CD1c-positive myeloid dendritic cell (primary cell): ENCODE measurements around the gene PPHLN1.

Experiments
- DNase-seq: peaks from one replicate; pipeline ENCODE4 v3.0.0-alpha.2; 2016; ENCODE audit errors: extremely low spot score

PPHLN1 gene

GRCh38 chr12:42482041-42482747, 156.2 kb downstream of the PPHLN1 start:
- no peak for DNase-seq

DNA sequence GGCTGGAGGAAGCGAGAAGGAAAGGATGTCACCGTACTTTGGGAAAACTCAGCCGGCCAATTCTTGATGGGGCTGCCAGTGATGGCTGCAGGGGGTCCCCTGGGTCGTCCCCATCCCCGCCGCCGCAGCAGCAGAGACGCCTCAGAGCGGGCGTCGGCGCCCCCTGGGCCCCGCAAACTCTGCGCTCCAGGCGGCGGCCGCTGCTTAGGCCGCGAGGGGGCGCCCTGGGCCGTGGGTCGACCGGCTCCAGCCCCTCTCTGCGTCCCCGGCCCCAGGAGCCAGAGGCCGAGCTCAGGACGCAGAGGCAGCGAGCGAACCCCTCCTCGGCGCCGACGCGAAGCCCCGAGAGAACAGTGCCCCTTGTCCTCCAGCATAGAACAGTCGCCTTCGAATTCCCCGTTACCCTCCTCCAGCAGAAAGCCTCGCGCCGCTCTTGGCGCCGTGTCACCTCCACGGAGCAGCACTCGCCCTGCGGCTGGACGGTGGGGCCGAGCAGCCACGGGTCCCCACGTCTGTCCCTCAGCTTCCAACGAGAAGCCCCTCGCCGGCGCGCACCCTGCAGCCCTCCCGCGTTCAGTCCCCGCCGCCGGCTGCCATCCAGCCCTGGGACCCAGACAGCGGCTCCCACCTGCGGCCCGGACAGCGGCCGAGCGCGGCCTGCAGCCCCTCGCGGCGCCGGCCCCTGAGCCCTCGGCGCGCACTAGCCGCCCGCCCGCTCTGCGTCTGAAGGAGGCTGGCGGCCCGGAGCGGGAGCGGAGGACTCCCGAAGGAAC, 157.0 kb downstream of the PPHLN1 start:
- peak; percentile 69 for DNase-seq

GRCh38 chr12:42483521-42483790, 157.5 kb downstream of the PPHLN1 start:
- DNase-seq: peak; percentile 27

DNA sequence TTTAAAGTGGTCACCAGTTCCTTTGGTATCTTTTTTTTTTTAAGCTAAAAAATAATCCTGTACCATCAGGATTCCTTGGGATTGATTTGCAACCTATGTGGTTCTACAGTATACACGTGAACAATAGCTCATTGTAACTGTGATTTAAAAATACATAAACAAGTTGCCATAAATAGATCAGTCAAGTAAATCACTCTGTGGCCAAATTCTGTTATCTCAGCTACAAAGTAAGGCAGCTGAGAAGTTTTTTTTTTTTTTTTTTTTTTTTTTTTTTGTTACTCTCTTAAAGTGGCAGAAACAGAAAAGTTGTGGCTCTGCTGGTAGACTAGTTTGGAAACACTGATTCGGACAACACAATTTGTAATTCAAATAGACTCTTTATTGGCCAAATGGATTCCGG, 159.0 kb downstream of the PPHLN1 start:
- no peak for DNase-seq

GRCh38 chr12:42485823-42486222, 159.9 kb downstream of the PPHLN1 start:
- DNase-seq: no peak

DNA sequence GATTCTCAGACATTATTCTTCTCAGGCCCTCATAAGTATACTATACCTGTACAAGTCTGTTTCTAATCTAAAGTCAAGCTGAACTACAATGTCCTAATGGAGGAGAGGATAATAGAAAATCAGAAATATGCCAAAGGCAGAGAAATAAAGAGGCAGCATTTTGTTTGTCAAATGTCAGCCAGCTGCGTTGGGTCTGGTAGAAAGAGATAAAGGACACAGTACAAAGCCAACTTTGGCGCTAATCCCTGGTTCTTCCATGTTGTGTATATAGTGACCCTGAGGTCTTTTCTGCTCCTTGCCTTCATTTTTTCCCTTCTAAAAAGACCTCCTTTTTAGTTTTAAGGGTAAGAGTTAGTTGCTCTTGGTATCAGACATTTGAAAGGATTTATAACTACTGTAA, 160.4 kb downstream of the PPHLN1 start:
- DNase-seq: no peak

GRCh38 chr12:42490261-42490842, 164.4 kb downstream of the PPHLN1 start:
- DNase-seq: no peak
